HG02588 (cell line): ENCODE measurements around the gene TNFRSF14.

Source experiments
- ATAC-seq: cut with Tn5 transposase; IDR thresholded peaks from one replicate; pipeline ENCODE4 v1.9.1; 2021; ENCODE audit warnings: mild to moderate bottlenecking, moderate library complexity; ENCODE audit not compliant: unreplicated experiment

Gene TNFRSF14

GRCh38 chr1:2611621-2612437 lies 55.7 kb downstream of the TNFRSF14 start:
- ATAC-seq, result no peak

GRCh38 chr1:2612591-2613365 lies 56.6 kb downstream of the TNFRSF14 start:
- ATAC-seq, result no peak
